ENCODE results near the gene FATE1. TPM values are rescaled to one million over a fixed set of nuclear protein-coding genes. Genes with fewer than 3 reads are reported as not detected.

Gene FATE1
- total RNA-seq, 1 donor from 2014 or later, result not detected

- Mint-ChIP-seq H3K27ac (ENCODE audit: unreplicated experiment) (no peak overlapping the region), H3K9me3 (ENCODE audit: unreplicated experiment) (no peaks in the 10 kb centered on the region), H3K36me3 (ENCODE audit: low read depth, unreplicated experiment) (no peaks in the 10 kb centered on the region), H3K4me1 (ENCODE audit: low read depth, unreplicated experiment) (no peaks in the 10 kb centered on the region), H3K27me3 (ENCODE audit: low read depth, unreplicated experiment) (peaks cover 4% of the 10 kb centered on the region), H3K4me3 (ENCODE audit: unreplicated experiment) (no peak overlapping the region)
- DNase-seq (ENCODE audit: low read depth) (no peak), FAIRE-seq (no peak)
- H3K79me2 ChIP-seq (ENCODE audit: insufficient read depth, low read length), result no peaks in the 10 kb centered on the region
- no peak overlapping the region for H3K4me2 ChIP-seq (ENCODE audit: low read length)
- TF ChIP-seq CTCF (IDR thresholded peaks at IDR 0.05; ENCODE audit: insufficient read depth, low read depth, low read length), result no peak
- no peak for TF ChIP-seq EZH2 (IDR thresholded peaks at IDR 0.05; ENCODE audit: insufficient read depth, low read length)
- no peaks in the 10 kb centered on the region for H3K4me1 ChIP-seq (ENCODE audit: insufficient read depth, low read length)
- H3K36me3 ChIP-seq (ENCODE audit: insufficient read depth, low read length), result no peaks in the 10 kb centered on the region
- H2AFZ ChIP-seq (ENCODE audit: low read depth, low read length), result no peak overlapping the region
- H4K20me1 ChIP-seq (ENCODE audit: insufficient read depth, low read length), result no peaks in the 10 kb centered on the region
- H3K27ac ChIP-seq (ENCODE audit: low read depth, low read length), result no peak overlapping the region
- no peaks in the 10 kb centered on the region for H3K27me3 ChIP-seq (ENCODE audit: insufficient read depth, low read length)
- H3K9ac ChIP-seq (ENCODE audit: low read length), result no peak overlapping the region
- H3K4me3 ChIP-seq (ENCODE audit: insufficient read depth, low read depth, low read length), result no peak overlapping the region
- no peaks in the 10 kb centered on the region for H3K9me3 ChIP-seq (ENCODE audit: insufficient read depth, low read depth, low read length)
These were observed 10.9 kb downstream of the FATE1 start for GRCh38 chrX:151726751-151727150.

GRCh38 chrX:151727346-151727745, 11.5 kb downstream of the FATE1 start:
- no peak for DNase-seq (ENCODE audit: low read depth)
- Histone ChIP-seq H3K4me1 (ENCODE audit: insufficient read depth, low read length) (no peaks in the 10 kb centered on the region), H3K27ac (ENCODE audit: low read depth, low read length) (no peak overlapping the region), H3K36me3 (ENCODE audit: insufficient read depth, low read length) (no peaks in the 10 kb centered on the region), H2AFZ (ENCODE audit: low read depth, low read length) (no peak overlapping the region), H4K20me1 (ENCODE audit: insufficient read depth, low read length) (no peaks in the 10 kb centered on the region), H3K9ac (ENCODE audit: low read length) (no peak overlapping the region), H3K27me3 (ENCODE audit: insufficient read depth, low read length) (no peaks in the 10 kb centered on the region), H3K79me2 (ENCODE audit: insufficient read depth, low read length) (no peaks in the 10 kb centered on the region), H3K4me3 (ENCODE audit: insufficient read depth, low read depth, low read length) (no peak overlapping the region), H3K9me3 (ENCODE audit: insufficient read depth, low read depth, low read length) (no peaks in the 10 kb centered on the region), H3K4me2 (ENCODE audit: low read length) (no peak overlapping the region)
- no peak for FAIRE-seq
- TF ChIP-seq EZH2 (IDR thresholded peaks at IDR 0.05; ENCODE audit: insufficient read depth, low read length), result no peak
- no peak for TF ChIP-seq CTCF (IDR thresholded peaks at IDR 0.05; ENCODE audit: insufficient read depth, low read depth, low read length)
- Mint-ChIP-seq H3K4me3 (ENCODE audit: unreplicated experiment) (no peak overlapping the region), H3K27ac (ENCODE audit: unreplicated experiment) (no peak overlapping the region), H3K9me3 (ENCODE audit: unreplicated experiment) (no peaks in the 10 kb centered on the region), H3K36me3 (ENCODE audit: low read depth, unreplicated experiment) (no peaks in the 10 kb centered on the region), H3K4me1 (ENCODE audit: low read depth, unreplicated experiment) (no peaks in the 10 kb centered on the region), H3K27me3 (ENCODE audit: low read depth, unreplicated experiment) (peaks cover 8% of the 10 kb centered on the region)

GRCh38 chrX:151729056-151729725, 13.4 kb downstream of the FATE1 start:
- no peaks in the 10 kb centered on the region for H3K36me3 ChIP-seq (ENCODE audit: insufficient read depth, low read length)
- Mint-ChIP-seq H3K27me3 (ENCODE audit: low read depth, unreplicated experiment) (peaks cover 19% of the 10 kb centered on the region), H3K4me3 (ENCODE audit: unreplicated experiment) (no peak overlapping the region), H3K27ac (ENCODE audit: unreplicated experiment) (no peak overlapping the region), H3K4me1 (ENCODE audit: low read depth, unreplicated experiment) (no peaks in the 10 kb centered on the region), H3K36me3 (ENCODE audit: low read depth, unreplicated experiment) (no peaks in the 10 kb centered on the region), H3K9me3 (ENCODE audit: unreplicated experiment) (no peaks in the 10 kb centered on the region)
- H3K79me2 ChIP-seq (ENCODE audit: insufficient read depth, low read length), result no peaks in the 10 kb centered on the region
- H3K9me3 ChIP-seq (ENCODE audit: insufficient read depth, low read depth, low read length), result no peaks in the 10 kb centered on the region
- DNase-seq (ENCODE audit: low read depth) (no peak), FAIRE-seq (no peak)
- H3K9ac ChIP-seq (ENCODE audit: low read length), result no peak overlapping the region
- no peaks in the 10 kb centered on the region for H3K27me3 ChIP-seq (ENCODE audit: insufficient read depth, low read length)
- H3K4me1 ChIP-seq (ENCODE audit: insufficient read depth, low read length), result no peaks in the 10 kb centered on the region
- H3K4me3 ChIP-seq (ENCODE audit: insufficient read depth, low read depth, low read length), result no peak overlapping the region
- H3K4me2 ChIP-seq (ENCODE audit: low read length), result no peak overlapping the region
- H3K27ac ChIP-seq (ENCODE audit: low read depth, low read length), result no peak overlapping the region
- H2AFZ ChIP-seq (ENCODE audit: low read depth, low read length), result no peak overlapping the region
- H4K20me1 ChIP-seq (ENCODE audit: insufficient read depth, low read length), result no peaks in the 10 kb centered on the region
- TF ChIP-seq EZH2 (IDR thresholded peaks at IDR 0.05; ENCODE audit: insufficient read depth, low read length), result no peak
- TF ChIP-seq CTCF (IDR thresholded peaks at IDR 0.05; ENCODE audit: insufficient read depth, low read depth, low read length), result no peak
